OCI-LY1 (cell line): ENCODE data around the gene SERBP1.
"Not testable (repeated sequence)": the region's sequence is repeated elsewhere in the genome, so short reads cannot be mapped to it uniquely, and the experiment has no call there.

Experiments used
- H2AFZ ChIP-seq: fragments of 200-600 bp; sonication (generic), shearing (Covaris generic); 2 replicates; pipeline ENCODE4 v1.6.0; 2014; ENCODE audit warnings: antibody characterized with exemption, mild to moderate bottlenecking, low read length
- H3F3A ChIP-seq: fragments of 200-600 bp; sonication (generic), shearing (Covaris generic); 2 replicates; pipeline ENCODE4 v1.6.0; 2014; ENCODE audit warnings: mild to moderate bottlenecking, antibody characterized with exemption, low read length, moderate library complexity; ENCODE audit not compliant: insufficient read depth
- H3K27ac ChIP-seq: fragments of 200-600 bp; sonication (generic); 2 replicates; pipeline ENCODE4 v1.5.1; 2014; ENCODE audit warnings: low read length, mixed run types, mild to moderate bottlenecking, low read depth; ENCODE audit not compliant: poor library complexity, severe bottlenecking
- H3K27me3 ChIP-seq: fragments of 200-600 bp; sonication (generic); 2 replicates; pipeline ENCODE4 v1.6.0; 2014; ENCODE audit warnings: antibody characterized with exemption, mild to moderate bottlenecking, low read length, moderate library complexity; ENCODE audit not compliant: insufficient read depth
- H3K36me3 ChIP-seq: fragments of 200-600 bp; sonication (generic); 2 replicates; pipeline ENCODE4 v1.6.1; 2014; ENCODE audit warnings: mild to moderate bottlenecking, antibody characterized with exemption, low read length, moderate library complexity, mixed read lengths; ENCODE audit not compliant: insufficient read depth
- H3K4me1 ChIP-seq: fragments of 200-600 bp; sonication (generic); 2 replicates; pipeline ENCODE4 v1.5.1; 2014; ENCODE audit warnings: mild to moderate bottlenecking, low read length, moderate library complexity; ENCODE audit not compliant: insufficient read depth, severe bottlenecking
- H3K4me2 ChIP-seq: fragments of 200-600 bp; sonication (generic), shearing (Covaris generic); 2 replicates; pipeline ENCODE4 v1.6.1; 2014; ENCODE audit warnings: low read length
- H3K4me3 ChIP-seq: fragments of 200-600 bp; sonication (generic); 2 replicates; pipeline ENCODE4 v1.5.1; 2014; ENCODE audit warnings: low read length, low read depth, mild to moderate bottlenecking, mixed read lengths; ENCODE audit not compliant: poor library complexity, severe bottlenecking
- H3K79me2 ChIP-seq: fragments of 200-600 bp; shearing (Covaris generic); 2 replicates; pipeline ENCODE4 v1.6.1; 2016; ENCODE audit warnings: mixed run types, low read length, mixed read lengths; ENCODE audit not compliant: insufficient read depth
- H3K9ac ChIP-seq: fragments of 200-600 bp; sonication (generic), shearing (Covaris generic); 2 replicates; pipeline ENCODE4 v1.6.1; 2014; ENCODE audit warnings: mild to moderate bottlenecking, low read length, mixed read lengths
- H3K9me2 ChIP-seq: fragments of 200-600 bp; sonication (generic), shearing (Covaris generic); 2 replicates; pipeline ENCODE4 v1.6.1; 2014; ENCODE audit warnings: low read depth, mild to moderate bottlenecking, low read length, mixed read lengths
- H3K9me3 ChIP-seq: fragments of 200-600 bp; shearing (Covaris generic); 2 replicates; pipeline ENCODE4 v1.6.1; 2014; ENCODE audit warnings: low read length, mixed read lengths
- H4K20me1 ChIP-seq: fragments of 200-600 bp; sonication (generic), shearing (Covaris generic); 2 replicates; pipeline ENCODE4 v1.6.0; 2016; ENCODE audit warnings: mild to moderate bottlenecking, low read length; ENCODE audit not compliant: insufficient read depth
- EZH2 ChIP-seq: fragments of 200-600 bp; sonication (generic), shearing (Covaris generic); IDR thresholded peaks from 2 replicates; pipeline ENCODE4 v1.8.0; 2017; ENCODE audit warnings: borderline replicate concordance, mixed run types, mild to moderate bottlenecking, antibody characterized with exemption, low read length, moderate library complexity, mixed read lengths
- TF ChIP-seq, protein P1 (sequence below): fragments of 200-600 bp; sonication (generic), shearing (Covaris generic); IDR thresholded peaks from 2 replicates; pipeline ENCODE4 v1.5.1; 2017; ENCODE audit warnings: mild to moderate bottlenecking, antibody characterized with exemption, low read length, moderate library complexity, mixed read lengths

Gene SERBP1

DNA sequence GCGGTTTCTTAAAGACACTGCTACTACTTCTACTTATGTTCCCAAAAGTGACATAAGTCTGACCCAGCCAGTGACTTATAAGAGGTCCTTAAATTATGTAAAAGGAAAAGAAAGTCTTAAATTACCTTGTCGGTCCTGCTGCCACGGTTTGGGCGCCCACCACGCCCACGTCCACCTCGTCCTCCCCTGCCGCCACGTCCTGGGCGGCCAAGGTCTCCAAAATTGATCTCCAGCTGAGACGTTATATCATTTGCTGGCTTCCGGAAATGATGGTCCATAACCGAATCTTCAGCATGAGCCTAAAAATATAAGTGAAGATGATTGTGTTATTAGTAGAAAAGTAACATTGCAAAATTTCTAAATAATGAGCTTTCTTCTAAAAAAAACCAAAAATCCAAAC lies 15.2 kb downstream of the SERBP1 start:
- no peaks in the 10 kb centered on the region; the same call in none of the 2 replicates for H4K20me1 ChIP-seq
- H3K36me3 ChIP-seq, result peaks cover 97% of the 10 kb centered on the region
- no peaks in the 10 kb centered on the region for H3K9me3 ChIP-seq
- no peaks in the 10 kb centered on the region for H3K27me3 ChIP-seq
- no peak overlapping the region for H2AFZ ChIP-seq
- H3K9me2 ChIP-seq, result no peaks in the 10 kb centered on the region
- no peaks in the 10 kb centered on the region; the same call in 1 of the 2 replicates for H3F3A ChIP-seq
- TF ChIP-seq EZH2, result no peak
- TF ChIP-seq, protein P1, sequence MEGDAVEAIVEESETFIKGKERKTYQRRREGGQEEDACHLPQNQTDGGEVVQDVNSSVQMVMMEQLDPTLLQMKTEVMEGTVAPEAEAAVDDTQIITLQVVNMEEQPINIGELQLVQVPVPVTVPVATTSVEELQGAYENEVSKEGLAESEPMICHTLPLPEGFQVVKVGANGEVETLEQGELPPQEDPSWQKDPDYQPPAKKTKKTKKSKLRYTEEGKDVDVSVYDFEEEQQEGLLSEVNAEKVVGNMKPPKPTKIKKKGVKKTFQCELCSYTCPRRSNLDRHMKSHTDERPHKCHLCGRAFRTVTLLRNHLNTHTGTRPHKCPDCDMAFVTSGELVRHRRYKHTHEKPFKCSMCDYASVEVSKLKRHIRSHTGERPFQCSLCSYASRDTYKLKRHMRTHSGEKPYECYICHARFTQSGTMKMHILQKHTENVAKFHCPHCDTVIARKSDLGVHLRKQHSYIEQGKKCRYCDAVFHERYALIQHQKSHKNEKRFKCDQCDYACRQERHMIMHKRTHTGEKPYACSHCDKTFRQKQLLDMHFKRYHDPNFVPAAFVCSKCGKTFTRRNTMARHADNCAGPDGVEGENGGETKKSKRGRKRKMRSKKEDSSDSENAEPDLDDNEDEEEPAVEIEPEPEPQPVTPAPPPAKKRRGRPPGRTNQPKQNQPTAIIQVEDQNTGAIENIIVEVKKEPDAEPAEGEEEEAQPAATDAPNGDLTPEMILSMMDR, result no peak
- H3K4me3 ChIP-seq, result no peak overlapping the region
- H3K4me2 ChIP-seq, result no peak overlapping the region
- H3K79me2 ChIP-seq, result peaks cover 30% of the 10 kb centered on the region
- no peak overlapping the region for H3K9ac ChIP-seq
- H3K27ac ChIP-seq, result no peak overlapping the region
- no peaks in the 10 kb centered on the region for H3K4me1 ChIP-seq

DNA sequence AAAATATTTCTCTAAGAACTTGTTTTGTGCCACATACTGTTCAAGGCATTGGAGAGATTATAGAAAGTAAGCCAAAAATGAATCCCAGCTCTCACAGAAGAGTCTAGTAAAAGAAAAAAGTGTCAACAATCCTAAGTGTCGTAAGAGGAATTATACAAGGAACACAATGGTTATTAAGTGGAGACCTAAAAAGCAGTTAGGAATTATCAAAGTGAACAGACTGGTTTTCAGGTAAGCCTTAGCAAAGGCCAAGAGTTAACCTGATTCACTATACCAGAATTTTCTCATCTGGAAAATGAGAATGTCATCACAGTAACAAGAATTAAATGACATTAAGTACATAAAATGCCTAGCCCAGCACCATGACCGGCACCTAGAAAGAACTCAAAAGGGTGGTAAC lies 15.6 kb downstream of the SERBP1 start:
- Histone ChIP-seq H3K27me3 (no peaks in the 10 kb centered on the region), H3F3A (no peaks in the 10 kb centered on the region; the same call in 1 of the 2 replicates), H3K4me2 (no peak overlapping the region), H3K4me3 (no peak overlapping the region), H3K9me2 (no peaks in the 10 kb centered on the region), H3K9me3 (no peaks in the 10 kb centered on the region), H2AFZ (no peak overlapping the region), H3K9ac (no peak overlapping the region), H3K4me1 (no peaks in the 10 kb centered on the region), H3K79me2 (peaks cover 26% of the 10 kb centered on the region), H3K27ac (no peak overlapping the region), H4K20me1 (no peaks in the 10 kb centered on the region; the same call in none of the 2 replicates), H3K36me3 (peaks cover 97% of the 10 kb centered on the region)
- TF ChIP-seq, protein P1, result no peak
- TF ChIP-seq EZH2, result no peak

DNA sequence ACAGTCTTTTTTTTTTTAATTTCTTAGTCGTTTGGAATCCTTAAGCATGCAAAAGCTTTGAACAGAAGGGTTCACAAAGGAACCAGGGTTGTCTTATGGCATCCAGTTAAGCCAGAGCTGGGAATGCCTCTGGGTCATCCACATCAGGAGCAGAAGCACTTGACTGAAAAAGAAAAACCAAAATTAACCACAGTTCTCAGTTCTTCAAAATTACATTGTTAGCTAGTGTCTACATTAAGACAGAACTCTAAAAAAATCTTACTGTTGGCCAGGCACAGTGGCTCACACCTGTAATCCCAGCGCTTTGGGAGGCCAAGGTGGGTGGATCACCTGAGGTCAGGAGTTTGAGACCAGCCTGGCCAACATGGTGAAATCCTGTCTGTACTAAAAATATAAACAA lies 17.1 kb downstream of the SERBP1 start:
- Histone ChIP-seq H3K79me2 (peaks cover 16% of the 10 kb centered on the region; the same call in 1 of the 2 replicates), H3K36me3 (peaks cover 95% of the 10 kb centered on the region)
- not testable (repeated sequence) for H4K20me1 ChIP-seq, H3K27me3 ChIP-seq, H2AFZ ChIP-seq, H3K9me3 ChIP-seq, H3K9me2 ChIP-seq, H3K9ac ChIP-seq, H3K4me3 ChIP-seq, H3K4me1 ChIP-seq, H3F3A ChIP-seq, H3K27ac ChIP-seq, H3K4me2 ChIP-seq

DNA sequence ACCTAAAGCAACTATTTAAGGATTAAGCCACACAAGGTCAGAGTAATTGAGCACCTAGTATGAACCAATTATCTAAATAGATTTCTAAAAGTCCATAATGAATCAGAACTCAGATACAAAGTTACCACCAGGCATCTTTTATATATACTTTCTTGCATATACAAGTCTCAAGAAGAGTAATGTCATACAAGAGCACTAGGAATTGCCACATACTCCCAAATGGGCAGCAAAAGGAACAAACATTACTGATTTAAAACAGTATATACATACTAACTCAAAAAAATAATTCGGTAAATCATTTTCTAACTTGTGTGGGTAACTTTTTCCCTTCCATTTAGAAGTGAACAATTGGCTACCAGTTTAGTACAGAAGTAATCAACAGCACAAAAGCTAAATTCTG lies 22.1 kb downstream of the SERBP1 start:
- peaks cover 56% of the 10 kb centered on the region for H3K36me3 ChIP-seq

More for the DNA sequence above, 22.1 kb downstream of the SERBP1 start:
- Histone ChIP-seq H2AFZ (no peak overlapping the region), H3K79me2 (no peaks in the 10 kb centered on the region), H3K27me3 (no peaks in the 10 kb centered on the region), H3K4me3 (no peak overlapping the region), H3K9me2 (no peaks in the 10 kb centered on the region), H4K20me1 (no peaks in the 10 kb centered on the region), H3K27ac (no peak overlapping the region), H3K9ac (no peak overlapping the region), H3K4me1 (no peaks in the 10 kb centered on the region), H3K9me3 (no peaks in the 10 kb centered on the region), H3K4me2 (no peak overlapping the region), H3F3A (peaks cover 8% of the 10 kb centered on the region)
- no peak for TF ChIP-seq EZH2
- TF ChIP-seq, protein P1, result no peak
